GM19324 (cell line): ENCODE measurements around the gene NDC1.
"Not testable (repeated sequence)": the region's sequence is repeated elsewhere in the genome, so short reads cannot be mapped to it uniquely, and the experiment has no call there.

Experiments used
- ATAC-seq: cut with Tn5 transposase; IDR thresholded peaks from one replicate; pipeline ENCODE4 v1.9.1; 2021; ENCODE audit warnings: mild to moderate bottlenecking, moderate library complexity; ENCODE audit not compliant: unreplicated experiment, low FRiP score

Gene NDC1

GRCh38 chr1:53833393-53833792 lies 4.7 kb downstream of the NDC1 start:
- no peak for ATAC-seq

- ATAC-seq, result no peak
These were observed 11.7 kb downstream of the NDC1 start for GRCh38 chr1:53826367-53826766.

DNA sequence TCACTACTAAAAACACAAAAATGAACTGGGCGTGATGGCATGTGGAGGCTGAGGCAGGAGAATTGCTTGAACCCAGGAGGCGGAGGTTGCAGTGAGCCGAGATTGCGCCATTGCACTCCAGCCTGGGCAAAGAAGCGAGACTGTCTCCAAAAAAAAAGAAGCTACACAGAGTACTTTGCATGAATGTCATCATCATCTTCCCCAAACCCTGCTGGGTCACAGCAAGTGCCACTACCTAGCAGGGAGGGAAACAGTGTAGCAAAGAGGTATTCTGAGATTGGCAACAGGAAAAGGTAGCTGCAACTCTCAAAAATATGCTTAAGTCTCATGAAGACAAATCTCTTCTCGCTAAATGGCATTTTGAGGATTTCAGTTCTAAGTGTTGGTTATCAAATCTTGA lies 12.8 kb downstream of the NDC1 start:
- no peak for ATAC-seq

- ATAC-seq, result no peak
These were observed 15.2 kb downstream of the NDC1 start for GRCh38 chr1:53822931-53823330.

GRCh38 chr1:53821380-53821779 lies 16.7 kb downstream of the NDC1 start:
- no peak for ATAC-seq

- no peak for ATAC-seq
These were observed 18.7 kb downstream of the NDC1 start for GRCh38 chr1:53819387-53819786.

- ATAC-seq, result not testable (repeated sequence)
These were observed 21.5 kb downstream of the NDC1 start for GRCh38 chr1:53816584-53816983.

GRCh38 chr1:53815484-53815883 lies 22.6 kb downstream of the NDC1 start:
- ATAC-seq, result not testable (repeated sequence)

DNA sequence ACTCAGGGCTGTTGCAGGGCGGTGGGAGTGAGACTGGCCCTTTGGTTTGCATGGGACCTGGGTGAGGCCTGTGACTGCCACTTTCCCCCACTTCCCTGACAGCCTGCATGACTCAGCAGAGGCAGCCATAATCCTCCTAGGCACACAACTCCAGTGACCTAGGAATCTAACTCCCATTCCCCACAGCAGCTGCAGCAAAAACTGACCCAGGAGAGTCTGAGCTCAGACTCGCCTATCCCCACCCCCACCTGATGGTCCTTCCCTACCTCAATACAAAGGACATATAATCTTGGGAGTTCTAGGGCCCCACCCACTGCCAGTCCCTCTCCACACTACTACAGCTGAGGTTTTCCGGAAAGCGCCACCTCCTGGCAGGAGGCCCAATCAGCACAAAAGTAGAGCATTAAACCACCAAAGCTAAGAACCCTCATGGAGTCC lies 26.7 kb downstream of the NDC1 start:
- ATAC-seq, result no peak

DNA sequence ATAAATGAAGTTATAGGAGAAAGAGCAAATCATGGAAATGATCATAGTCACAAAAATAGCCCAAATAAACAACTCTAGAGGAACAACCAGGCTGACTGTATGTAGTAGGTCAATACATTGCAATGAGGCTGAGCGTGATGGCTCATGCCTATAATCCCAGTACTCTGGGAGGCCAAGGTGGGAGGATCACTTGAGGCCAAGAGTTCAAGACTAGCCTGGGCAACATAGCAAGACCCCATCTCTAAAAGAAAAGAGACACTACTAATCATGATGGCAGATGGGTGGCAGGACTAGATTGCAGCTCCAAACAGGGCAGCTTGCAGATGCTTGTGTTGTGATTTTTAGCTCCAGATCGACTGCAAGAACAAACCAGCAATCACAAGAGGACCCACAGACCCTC lies 27.6 kb downstream of the NDC1 start:
- no peak for ATAC-seq

DNA sequence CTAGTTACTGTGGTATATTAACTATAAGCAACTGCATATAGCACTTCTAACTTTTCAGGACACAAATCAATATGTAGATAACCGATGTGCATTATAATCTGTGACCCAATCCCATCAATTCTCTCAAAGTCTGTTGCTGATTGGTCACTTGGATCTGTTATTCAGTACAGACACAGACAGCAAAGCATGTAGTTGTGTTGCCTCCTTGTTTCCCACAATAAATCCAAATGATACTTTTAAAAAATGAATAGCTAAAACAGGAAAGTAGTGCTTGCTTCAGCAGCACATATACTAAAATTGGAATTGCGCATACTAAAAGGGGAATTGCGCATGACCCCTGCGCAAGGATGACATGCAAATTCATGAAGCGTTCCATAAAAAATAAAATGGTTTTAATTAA lies 28.1 kb downstream of the NDC1 start:
- ATAC-seq, result no peak

GRCh38 chr1:53807916-53808315 lies 30.2 kb downstream of the NDC1 start:
- ATAC-seq, result no peak

GRCh38 chr1:53804791-53805505 lies 33.1 kb downstream of the NDC1 start:
- no peak for ATAC-seq

- ATAC-seq, result no peak
These were observed 33.9 kb downstream of the NDC1 start for GRCh38 chr1:53804181-53804580.

GRCh38 chr1:53800621-53801020 lies 37.5 kb downstream of the NDC1 start:
- no peak for ATAC-seq

DNA sequence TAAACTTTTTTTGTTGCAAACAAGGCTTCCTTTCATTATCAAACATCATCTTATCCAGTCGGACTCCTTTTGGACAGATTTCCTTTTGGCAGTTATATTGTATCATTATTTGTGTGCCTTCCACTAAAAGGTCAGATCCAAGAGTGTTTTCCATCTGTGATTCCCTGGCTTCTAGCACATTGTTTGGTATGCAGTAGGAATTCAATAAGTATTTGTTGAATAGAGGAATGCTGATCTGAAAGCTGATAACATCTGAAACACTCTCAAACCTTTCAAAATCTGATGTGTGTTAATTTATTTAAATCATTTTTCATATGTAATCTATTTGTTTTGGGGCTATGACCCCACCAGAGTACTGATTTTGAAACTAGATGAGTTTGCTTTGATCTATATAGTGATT lies 39.0 kb downstream of the NDC1 start:
- no peak for ATAC-seq

DNA sequence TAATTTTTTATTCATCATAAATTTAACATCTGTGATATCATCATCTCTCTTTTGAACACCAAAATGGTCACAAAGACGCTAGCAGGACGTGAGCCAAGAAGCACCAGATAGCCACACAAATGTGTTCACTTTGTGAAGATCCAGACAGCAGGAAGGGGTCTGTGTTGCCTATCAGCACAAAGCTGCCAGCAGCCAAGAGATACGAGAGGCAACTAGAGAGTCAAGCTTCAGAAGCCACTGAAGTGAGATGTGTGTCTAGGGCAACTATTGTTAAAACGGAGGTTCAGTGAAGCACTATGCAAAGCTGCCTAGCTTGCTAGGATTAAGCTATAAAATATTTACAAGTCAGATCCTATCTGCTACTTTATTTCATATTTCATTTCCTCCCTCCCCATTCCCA lies 45.3 kb downstream of the NDC1 start:
- ATAC-seq, result no peak

GRCh38 chr1:53787655-53788054 lies 50.4 kb downstream of the NDC1 start:
- ATAC-seq, result no peak

DNA sequence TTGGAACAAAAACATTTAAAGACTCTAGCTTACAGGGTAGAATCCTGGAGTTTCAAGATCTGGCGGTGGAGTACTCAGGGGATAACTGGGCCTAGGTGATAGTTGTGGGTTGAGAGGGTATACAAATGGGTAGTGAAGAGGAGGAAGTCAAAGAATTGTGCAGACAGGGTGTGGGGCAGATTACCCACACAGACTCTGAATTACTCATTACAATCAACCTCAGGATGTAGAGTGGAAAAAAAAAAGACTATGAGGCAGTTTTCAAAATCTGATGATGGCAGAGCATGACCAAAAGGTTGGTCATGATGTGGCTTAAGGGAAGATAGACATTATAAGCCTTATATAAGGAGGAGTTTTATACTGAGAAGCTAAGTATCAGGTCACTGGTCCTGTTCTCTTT lies 55.0 kb downstream of the NDC1 start:
- no peak for ATAC-seq

GRCh38 chr1:53781654-53782053 lies 56.4 kb downstream of the NDC1 start:
- no peak for ATAC-seq

DNA sequence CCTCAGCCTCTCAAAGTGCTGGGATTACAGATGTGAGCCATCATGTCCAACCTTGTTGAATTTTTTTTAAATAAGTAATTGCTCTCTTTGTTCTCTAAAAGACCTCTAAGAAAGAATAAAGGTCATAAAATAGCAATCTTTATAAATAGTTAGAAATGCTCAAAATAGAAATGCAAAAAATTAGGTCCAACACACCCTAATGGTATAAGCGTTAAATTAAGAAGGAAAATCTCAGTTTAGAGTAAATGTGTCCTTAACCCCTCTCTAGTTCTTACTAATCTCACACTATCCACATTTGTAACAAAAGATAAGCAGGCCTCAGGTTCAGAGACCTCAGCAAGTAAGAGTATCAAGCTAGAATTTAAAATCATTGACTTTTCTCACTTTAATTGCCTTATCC lies 60.8 kb downstream of the NDC1 start:
- ATAC-seq, result no peak

GRCh38 chr1:53771648-53772047 lies 66.4 kb downstream of the NDC1 start:
- ATAC-seq, result no peak

GRCh38 chr1:53769780-53770179 lies 68.3 kb downstream of the NDC1 start:
- ATAC-seq, result no peak
